Upper lobe of left lung (tissue), 6 donors: Measurements from ENCODE around the gene AFG3L2. TPM values are rescaled to one million over a fixed set of nuclear protein-coding genes. Genes with fewer than 3 reads are reported as not detected.

Experiments
- ATAC-seq, 2 donors: fragments of 200-7000 bp; cut with Tn5 transposase; one replicate each; pipeline ENCODE4 v1.9.1; 2022; ENCODE audit warnings: mild to moderate bottlenecking in 2 of 2, moderate library complexity in 2 of 2; ENCODE audit not compliant: low FRiP score in 2 of 2
- DNase-seq, 2 donors: peaks; one replicate each; pipeline ENCODE4 v3.0.0-alpha.2; 2019 to 2020
- H3K27ac ChIP-seq, 4 donors: fragments of 200-600 bp; sonication (generic); one replicate each; pipeline ENCODE4 v1.5.1; 2016 to 2019
- H3K27me3 ChIP-seq, 4 donors: fragments of 200-600 bp; sonication (generic); one replicate each; pipeline ENCODE4 v1.5.1; 2017 to 2019
- H3K36me3 ChIP-seq, 4 donors: fragments of 200-600 bp; sonication (generic); one replicate each; pipeline ENCODE4 v1.5.1; 2016 to 2019
- H3K4me1 ChIP-seq, 4 donors: fragments of 200-600 bp; sonication (generic); one replicate each; pipeline ENCODE4 v1.5.1; 2018 to 2019
- H3K4me3 ChIP-seq, 4 donors: fragments of 200-600 bp; sonication (generic); one replicate each; pipeline ENCODE4 v1.5.1; 2017 to 2019; ENCODE audit warnings: mild to moderate bottlenecking in 2 of 4, moderate library complexity in 1 of 4
- H3K9me3 ChIP-seq, 4 donors: fragments of 200-600 bp; sonication (generic); one replicate each; pipeline ENCODE4 v1.5.1; 2018 to 2019
- EP300 ChIP-seq, 4 donors: sonication (generic); formaldehyde crosslinking; IDR thresholded peaks; one replicate each; pipeline ENCODE4 v1.5.1; 2017; ENCODE audit warnings: antibody characterized with exemption in 4 of 4, control low read depth in 2 of 4
- POLR2A ChIP-seq, 4 donors: fragments of 450-650 bp; IDR thresholded peaks; one replicate each; pipeline ENCODE4 v1.5.1; 2016 to 2017; ENCODE audit warnings: antibody characterized with exemption in 4 of 4, mild to moderate bottlenecking in 2 of 4
- POLR2AphosphoS5 ChIP-seq, 2 donors: sonication (generic); formaldehyde crosslinking; IDR thresholded peaks; one replicate each; pipeline ENCODE4 v1.5.1; 2017; ENCODE audit warnings: antibody characterized with exemption in 2 of 2
- WGBS, 2 donors: methylation state at CpG; one replicate each; pipeline ENCODE4 v1.1.5; 2017 to 2018; 5-methylcytosine and 5-hydroxymethylcytosine counted together
- total RNA-seq, 6 donors: library from RNA; depleted of rRNA in 4 of 6; stranded (reverse); fragments of >200 nt in 4 of 6; gene quantifications; one replicate each; pipeline versions ENCODE4 v1.1.0 to v1.2.1, GENCODE V29; 2016 to 2021
- TF ChIP-seq, protein P1 (sequence below), 6 experiments: fragments of 450-650 bp in 4 of 6; fragments of 200-600 bp in 2 of 6; sonication (generic) in 2 of 6; IDR thresholded peaks; one replicate each; pipeline ENCODE4 v1.5.1; 2016 to 2019; ENCODE audit warnings: antibody characterized with exemption in 6 of 6
- donor health status: DM: no; HTN: no; CAD: no; lungs with moderate emphysema.
- donor health status: DM: no; HTN: yes; CAD: no; lungs with severe emphysema.

Gene AFG3L2
- 10 to 100 TPM; 31.3 to 55.6 (median 38.3) TPM for total RNA-seq

DNA sequence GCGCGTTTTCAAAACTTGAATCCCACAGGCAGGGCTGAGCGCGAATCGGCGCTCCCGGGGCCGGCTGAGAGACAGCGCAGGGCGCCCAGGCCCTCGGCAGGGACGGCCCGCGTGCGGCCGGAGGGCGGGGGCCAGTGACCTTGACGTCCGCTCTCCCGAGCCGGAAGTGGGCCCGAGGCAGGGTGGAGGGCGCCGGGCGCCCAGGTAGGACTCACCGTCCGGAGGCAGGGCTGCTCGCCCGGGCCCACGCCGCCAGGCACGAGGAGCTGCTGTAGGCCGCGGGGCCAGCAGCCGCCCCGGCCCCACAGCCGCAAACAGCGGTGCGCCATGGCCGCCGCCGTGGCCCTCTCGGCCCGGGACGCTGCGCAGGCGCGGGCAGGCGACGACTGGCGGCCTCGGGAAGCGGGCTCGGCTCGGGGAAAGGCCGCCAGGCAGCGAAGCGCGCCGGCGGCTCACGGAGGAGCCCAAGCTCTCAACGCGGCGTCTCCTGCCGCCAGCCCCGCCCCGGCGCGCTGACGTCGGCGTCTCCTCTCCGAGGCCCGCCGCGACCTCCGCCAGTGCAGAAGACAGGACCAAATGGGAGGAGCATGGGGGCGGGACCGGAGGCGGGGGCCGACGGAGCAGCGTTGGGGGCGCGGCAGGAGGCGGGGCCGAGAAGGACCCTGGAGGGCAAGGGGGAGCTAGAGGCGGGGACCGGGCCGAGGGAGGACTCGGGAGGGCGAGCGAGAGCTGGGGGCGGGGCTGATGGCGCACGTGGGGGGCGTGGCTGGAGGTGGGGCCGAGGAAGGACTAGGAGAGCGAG, at the start of gene AFG3L2:
TSS of gene AFG3L2 (minus strand) at position 474 of the 802 bp plus-strand sequence. CDS start at position 329, 145 bp downstream.
- TF ChIP-seq EP300 (IDR thresholded peaks at IDR 0.05) (no peak), POLR2AphosphoS5 (IDR thresholded peaks at IDR 0.05) (peak; percentile 76 to 88), POLR2A (IDR thresholded peaks at IDR 0.05) (peak in 3 of 4 donors; percentile 93 to 98 (median 97))
- TF ChIP-seq, protein P1, sequence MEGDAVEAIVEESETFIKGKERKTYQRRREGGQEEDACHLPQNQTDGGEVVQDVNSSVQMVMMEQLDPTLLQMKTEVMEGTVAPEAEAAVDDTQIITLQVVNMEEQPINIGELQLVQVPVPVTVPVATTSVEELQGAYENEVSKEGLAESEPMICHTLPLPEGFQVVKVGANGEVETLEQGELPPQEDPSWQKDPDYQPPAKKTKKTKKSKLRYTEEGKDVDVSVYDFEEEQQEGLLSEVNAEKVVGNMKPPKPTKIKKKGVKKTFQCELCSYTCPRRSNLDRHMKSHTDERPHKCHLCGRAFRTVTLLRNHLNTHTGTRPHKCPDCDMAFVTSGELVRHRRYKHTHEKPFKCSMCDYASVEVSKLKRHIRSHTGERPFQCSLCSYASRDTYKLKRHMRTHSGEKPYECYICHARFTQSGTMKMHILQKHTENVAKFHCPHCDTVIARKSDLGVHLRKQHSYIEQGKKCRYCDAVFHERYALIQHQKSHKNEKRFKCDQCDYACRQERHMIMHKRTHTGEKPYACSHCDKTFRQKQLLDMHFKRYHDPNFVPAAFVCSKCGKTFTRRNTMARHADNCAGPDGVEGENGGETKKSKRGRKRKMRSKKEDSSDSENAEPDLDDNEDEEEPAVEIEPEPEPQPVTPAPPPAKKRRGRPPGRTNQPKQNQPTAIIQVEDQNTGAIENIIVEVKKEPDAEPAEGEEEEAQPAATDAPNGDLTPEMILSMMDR (IDR thresholded peaks at IDR 0.05) = peak in 3 of 6 experiments; percentile 32 to 48 (median 32)
- ATAC-seq (peak; percentile 97 to 99), DNase-seq (peak; percentile 100)
- Histone ChIP-seq H3K27me3 (no peaks in the 10 kb centered on the region), H3K27ac (peak within 1 kb of the TSS; percentile 98 to 100 (median 98)), H3K9me3 (no peaks in the 10 kb centered on the region), H3K36me3 (peaks cover 0 to 3% (median 0%) of the 10 kb centered on the region in 4 donors), H3K4me3 (peak within 1 kb of the TSS; percentile 85 to 90 (median 86)), H3K4me1 (peaks cover 30 to 52% (median 36%) of the 10 kb centered on the region in 4 donors)
- 0 to 2% methylated on average over 4 to 10 of the region's 100 CpGs for WGBS, 2 donors

DNA sequence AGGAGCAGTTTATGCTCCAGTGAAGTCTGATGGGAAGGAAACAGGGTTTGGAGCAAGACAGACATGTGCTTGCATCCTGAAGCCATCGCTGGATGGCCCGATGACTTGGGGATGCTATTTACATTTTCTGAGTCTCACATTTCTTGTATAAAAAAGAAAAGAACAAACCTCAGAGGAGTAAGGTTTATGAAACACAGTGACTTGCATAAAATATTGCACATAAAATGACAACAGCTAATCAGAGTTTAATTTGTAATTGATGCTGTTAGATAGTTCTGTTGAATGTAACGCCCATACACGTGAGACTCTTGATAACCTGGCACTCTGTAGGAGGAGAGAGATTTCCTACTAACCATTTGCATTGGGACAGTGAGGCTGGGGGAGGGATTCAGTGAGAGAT, 47.2 kb upstream of the AFG3L2 start:
- TF ChIP-seq POLR2A (IDR thresholded peaks at IDR 0.05) (no peak), EP300 (IDR thresholded peaks at IDR 0.05) (no peak), POLR2AphosphoS5 (IDR thresholded peaks at IDR 0.05) (no peak)
- TF ChIP-seq, protein P1 (IDR thresholded peaks at IDR 0.05) = no peak
- no peak overlapping the region for H3K4me3 ChIP-seq
- H3K36me3 ChIP-seq = peaks cover 0 to 10% (median 3%) of the 10 kb centered on the region in 4 donors
- DNase-seq (no peak), ATAC-seq (no peak)
- no peak overlapping the region for H3K27ac ChIP-seq
- H3K27me3 ChIP-seq = no peaks in the 10 kb centered on the region
- peaks cover 8 to 17% (median 12%) of the 10 kb centered on the region in 4 donors for H3K4me1 ChIP-seq
- 86 to 87% methylated on average over 4 of the region's 4 CpGs for WGBS, 2 donors
- H3K9me3 ChIP-seq = no peaks in the 10 kb centered on the region

DNA sequence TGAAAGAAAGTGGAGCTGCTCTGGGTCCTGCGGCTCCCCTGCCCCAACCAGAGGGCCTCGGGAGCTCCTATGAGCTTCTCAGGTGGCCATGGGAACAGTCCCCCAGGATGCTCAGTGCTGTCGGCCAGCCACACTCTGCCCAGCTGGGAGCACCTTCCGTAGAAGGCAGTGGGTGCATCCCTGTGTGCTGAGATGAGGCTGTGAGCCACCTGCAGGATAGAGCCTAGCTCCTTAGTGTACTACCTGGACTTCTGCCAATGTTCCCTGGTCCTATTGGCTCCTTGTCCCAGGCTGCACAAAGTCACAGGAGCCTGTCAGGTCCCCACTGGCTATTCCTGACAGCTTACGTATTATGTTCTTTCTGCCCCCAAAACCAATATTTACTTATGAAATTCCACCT, 46.8 kb upstream of the AFG3L2 start:
- peaks cover 0 to 10% (median 3%) of the 10 kb centered on the region in 4 donors for H3K36me3 ChIP-seq
- WGBS, 2 donors = 80 to 89% methylated on average over 1 to 3 of the region's 5 CpGs
- TF ChIP-seq, protein P1 (IDR thresholded peaks at IDR 0.05) = no peak
- TF ChIP-seq EP300 (IDR thresholded peaks at IDR 0.05) (no peak), POLR2AphosphoS5 (IDR thresholded peaks at IDR 0.05) (no peak), POLR2A (IDR thresholded peaks at IDR 0.05) (no peak)
- no peak overlapping the region for H3K4me3 ChIP-seq
- peaks cover 8 to 17% (median 12%) of the 10 kb centered on the region in 4 donors for H3K4me1 ChIP-seq
- ATAC-seq (no peak), DNase-seq (no peak)
- no peak overlapping the region for H3K27ac ChIP-seq
- H3K27me3 ChIP-seq = no peaks in the 10 kb centered on the region
- H3K9me3 ChIP-seq = no peaks in the 10 kb centered on the region

DNA sequence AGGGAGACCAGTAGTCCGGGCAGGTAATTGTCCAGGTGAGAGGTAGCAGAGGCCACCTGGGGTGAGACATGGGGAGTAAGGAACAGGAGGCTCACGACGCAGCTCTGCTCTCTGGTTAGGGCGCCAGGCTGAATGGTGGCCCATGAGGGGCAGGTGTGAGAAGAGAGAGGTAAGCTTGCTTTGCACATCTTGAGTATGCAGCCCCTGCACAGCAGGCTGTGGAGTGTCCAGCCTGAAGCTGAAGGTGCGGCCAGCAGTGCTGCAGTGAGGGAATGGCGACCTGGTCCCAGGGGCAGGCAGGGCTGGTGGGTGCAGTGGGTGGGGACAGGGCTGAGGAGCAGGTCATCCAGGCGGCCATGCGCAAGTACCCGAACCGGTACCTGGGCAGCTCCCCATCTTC, 46.4 kb upstream of the AFG3L2 start:
- Histone ChIP-seq H3K27ac (no peak overlapping the region), H3K9me3 (no peaks in the 10 kb centered on the region), H3K27me3 (no peaks in the 10 kb centered on the region), H3K4me3 (no peak overlapping the region), H3K36me3 (peaks cover 0 to 10% (median 3%) of the 10 kb centered on the region in 4 donors), H3K4me1 (peaks cover 8 to 17% (median 12%) of the 10 kb centered on the region in 4 donors)
- no peak for ATAC-seq
- 87 to 91% methylated on average over 5 to 10 of the region's 10 CpGs for WGBS, 2 donors
- no peak for TF ChIP-seq POLR2AphosphoS5 (IDR thresholded peaks at IDR 0.05)
- TF ChIP-seq, protein P1 (IDR thresholded peaks at IDR 0.05) = no peak
- TF ChIP-seq EP300 (IDR thresholded peaks at IDR 0.05) = no peak
- TF ChIP-seq POLR2A (IDR thresholded peaks at IDR 0.05) = no peak
- DNase-seq = no peak
